K562 (cell line): Measurements from ENCODE around the gene RPL18A. TPM values are rescaled to one million over a fixed set of nuclear protein-coding genes. Genes with fewer than 3 reads are reported as not detected.

Experiments
- ATAC-seq: fragments of 200-7000 bp; cut with Tn5 transposase; 3 replicates; pipeline ENCODE4 v1.9.1; 2020; ENCODE audit warnings: moderate library complexity
- BruUV-seq: library from RNA; stranded (reverse); fragments of 400-500 nt; replicated peaks from 2 replicates; lab custom pipeline; 2021; lab: Mats Ljungman, UMichigan
- CTCF ChIA-PET: fragments of 300-600 bp; formaldehyde crosslinking; extraction: SDS; loops from one replicate; lab custom pipeline; 2021; ENCODE audit warnings: low intra/inter-chr PET ratio; lab: Yijun Ruan, JAX
- POLR2A ChIA-PET: fragments of 300-600, 350-650 bp; sonication (Branson Sonifier 250); formaldehyde crosslinking; extraction: SDS; loops from one replicate; lab custom pipeline; 2021; ENCODE audit warnings: antibody characterized with exemption, inconsistent platforms; lab: Yijun Ruan, JAX
- DNase-seq, 4 experiments: peaks; one replicate each; pipeline versions ENCODE4 v3.0.0 to v3.0.0-alpha.2; 2011 to 2018; ENCODE audit warnings: low spot score in 3 of 4, mixed read lengths in 3 of 4; ENCODE audit errors: extremely low read depth in 1 of 4
- FAIRE-seq: peaks from 2 replicates; lab custom pipeline; 2011; peaks lifted over from hg19 to GRCh38; lab: Jason Lieb, UNC
- H2AFZ ChIP-seq: 2 replicates; pipeline ENCODE4 v1.6.0; 2011; ENCODE audit warnings: low read depth, low read length, control low read depth, inconsistent platforms
- H3K27ac ChIP-seq: fragments of 200-600 bp; 3 replicates; pipeline ENCODE4 v1.8.0; 2011; ENCODE audit warnings: low read depth, mild to moderate bottlenecking, control low read depth, inconsistent platforms, low read length, moderate library complexity, mixed read lengths; ENCODE audit errors: extremely low read depth
- H3K27me3 ChIP-seq, 2 experiments: fragments of 300-600 bp in 1 of 2; 2 replicates in 1 of 2; 3 replicates in 1 of 2; pipeline versions ENCODE4 v1.6.0 to v1.8.0; 2011; ENCODE audit warnings: inconsistent platforms in 2 of 2, low read length in 2 of 2, mild to moderate bottlenecking in 1 of 2, mixed read lengths in 1 of 2, moderate library complexity in 1 of 2; ENCODE audit not compliant: control insufficient read depth in 2 of 2, insufficient read depth in 2 of 2
- H3K36me3 ChIP-seq: fragments of 300-600 bp; 3 replicates; pipeline ENCODE4 v1.8.0; 2011; ENCODE audit warnings: mild to moderate bottlenecking, low read length, inconsistent platforms; ENCODE audit not compliant: control insufficient read depth, insufficient read depth
- H3K4me1 ChIP-seq, 2 experiments: fragments of 200-600 bp in 1 of 2; replicated peaks in 1 of 2; 2 replicates in 1 of 2; 3 replicates in 1 of 2; pipeline versions ENCODE4 v1.5.1 to v1.8.0; 2011; ENCODE audit warnings: inconsistent platforms in 2 of 2, low read length in 2 of 2, mild to moderate bottlenecking in 1 of 2, mixed read lengths in 1 of 2, moderate library complexity in 1 of 2; ENCODE audit not compliant: control insufficient read depth in 2 of 2, insufficient read depth in 2 of 2
- H3K4me2 ChIP-seq: 2 replicates; pipeline ENCODE4 v1.6.1; 2011; ENCODE audit warnings: low read length, control low read depth, inconsistent platforms, mixed read lengths; ENCODE audit not compliant: insufficient read depth
- H3K4me3 ChIP-seq: fragments of 200-600 bp; sonication (generic), shearing (Covaris generic); 2 replicates; pipeline ENCODE4 v1.5.1; 2016; ENCODE audit warnings: control low read depth, inconsistent platforms
- H3K79me2 ChIP-seq: fragments of 200-600 bp; 3 replicates; pipeline ENCODE4 v1.8.0; 2011; ENCODE audit warnings: low read length, inconsistent platforms; ENCODE audit not compliant: control insufficient read depth, insufficient read depth
- H3K9ac ChIP-seq, 2 experiments: 2 replicates each; pipeline versions ENCODE4 v1.6.0 to v1.6.1; 2011; ENCODE audit warnings: low read depth in 2 of 2, low read length in 2 of 2, control low read depth in 1 of 2, inconsistent platforms in 1 of 2, mild to moderate bottlenecking in 1 of 2, mixed read lengths in 1 of 2; ENCODE audit not compliant: insufficient read depth in 1 of 2
- H3K9me1 ChIP-seq: one replicate; pipeline ENCODE4 v1.6.0; 2011; ENCODE audit warnings: inconsistent platforms, mild to moderate bottlenecking, low read length, moderate library complexity; ENCODE audit not compliant: control insufficient read depth, insufficient read depth
- H3K9me3 ChIP-seq: replicated peaks from 2 replicates; pipeline ENCODE4 v1.5.1; 2011; ENCODE audit warnings: low read depth, low read length, inconsistent platforms; ENCODE audit not compliant: control insufficient read depth, insufficient read depth
- H4K20me1 ChIP-seq: replicated peaks from 2 replicates; pipeline ENCODE4 v1.6.1; 2011; ENCODE audit warnings: low read length, inconsistent platforms, mixed read lengths; ENCODE audit not compliant: control insufficient read depth, insufficient read depth
- BCOR ChIP-seq: fragments of 450-650 bp; IDR thresholded peaks from 2 replicates; pipeline ENCODE4 v1.6.1; 2016
- CBX8 ChIP-seq: fragments of 200-600 bp; sonication (generic); IDR thresholded peaks from 2 replicates; pipeline ENCODE4 v1.6.1; 2012; ENCODE audit warnings: borderline replicate concordance, mixed run types, low read depth, mild to moderate bottlenecking, moderate library complexity, mixed read lengths, low read length, control low read depth, inconsistent platforms; ENCODE audit not compliant: poor library complexity, severe bottlenecking; ENCODE audit errors: extremely low read depth
- FOS ChIP-seq: IDR thresholded peaks from 3 replicates; pipeline ENCODE4 v1.6.1; 2011; ENCODE audit not compliant: insufficient read length; ENCODE audit errors: extremely low read depth
- KDM5B ChIP-seq: fragments of 200-600 bp; sonication (generic); IDR thresholded peaks from 2 replicates; pipeline ENCODE4 v1.6.1; 2012; ENCODE audit warnings: low read depth, mild to moderate bottlenecking, moderate library complexity, low read length, control low read depth, inconsistent platforms; ENCODE audit not compliant: insufficient replicate concordance
- KLF13 ChIP-seq: fragments of 450-650 bp; IDR thresholded peaks from 2 replicates; pipeline ENCODE4 v1.6.1; 2016; ENCODE audit warnings: missing genetic modification characterization, low read depth, mild to moderate bottlenecking, missing compliant biosample characterization, moderate library complexity, borderline replicate concordance
- KLF16 ChIP-seq: IDR thresholded peaks from 2 replicates; pipeline ENCODE4 v1.6.1; 2016; ENCODE audit warnings: antibody characterized with exemption
- MECOM ChIP-seq: fragments of 250-450 bp; sonication (Bioruptor Pico); IDR thresholded peaks from 2 replicates; pipeline ENCODE4 v1.8.0; 2022; ENCODE audit warnings: inconsistent platforms
- NCOA1 ChIP-seq: fragments of 450-650 bp; IDR thresholded peaks from 2 replicates; pipeline ENCODE4 v1.6.1; 2016; ENCODE audit warnings: low read depth
- NCOA6 ChIP-seq: fragments of 450-650 bp; IDR thresholded peaks from 2 replicates; pipeline ENCODE4 v1.6.1; 2017; ENCODE audit warnings: mild to moderate bottlenecking
- PHTF2 ChIP-seq: fragments of 250-450 bp; sonication (Bioruptor Pico); IDR thresholded peaks from 2 replicates; pipeline ENCODE4 v1.5.0; 2021; ENCODE audit warnings: mild to moderate bottlenecking
- SAP30 ChIP-seq: fragments of 200-600 bp; sonication (generic); IDR thresholded peaks from 2 replicates; pipeline ENCODE4 v1.6.1; 2012; ENCODE audit warnings: borderline replicate concordance, low read depth, mild to moderate bottlenecking, moderate library complexity, low read length, control low read depth, inconsistent platforms; ENCODE audit not compliant: insufficient read depth, poor library complexity, severe bottlenecking
- SMAD1 ChIP-seq: fragments of 150-350 bp; IDR thresholded peaks from 2 replicates; pipeline ENCODE4 v1.6.1; 2014; ENCODE audit warnings: low read length, low read depth; ENCODE audit not compliant: partially characterized antibody
- TFAM ChIP-seq: fragments of 250-450 bp; sonication (Bioruptor Pico); conservative IDR thresholded peaks from 2 replicates; pipeline ENCODE4 v1.5.0; 2021; ENCODE audit warnings: mild to moderate bottlenecking, moderate library complexity
- WHSC1 ChIP-seq: IDR thresholded peaks from one replicate; pipeline ENCODE4 v1.6.1; 2012; ENCODE audit warnings: low read length, control low read depth, inconsistent platforms
- ZNF695 ChIP-seq: fragments of 450-650 bp; formaldehyde crosslinking; IDR thresholded peaks from 2 replicates; pipeline ENCODE4 v1.4.0; 2020; ENCODE audit warnings: mild to moderate bottlenecking, moderate library complexity
- WGBS: fragments of 100-300 bp; shearing (Covaris generic); methylation state at CpG from one replicate; pipeline ENCODE4 v1.1.6; 2016; ENCODE audit warnings: low coverage, mixed read lengths; ENCODE audit not compliant: insufficient coverage; ENCODE audit errors: missing lambda C conversion rate; 5-methylcytosine and 5-hydroxymethylcytosine counted together
- in situ Hi-C: fragments of 300-500 bp; cut with MboI; formaldehyde crosslinking; loops from 4 replicates; pipeline ENCODE4 v1.15.0; 2018; ENCODE audit warnings: inconsistent platforms, mixed read lengths
- intact Hi-C: fragments of 100-400 bp; cut with micrococcal nuclease; formaldehyde crosslinking; loops from 2 replicates; pipeline ENCODE4 v1.14.2; 2022
- polyA plus RNA-seq, 8 experiments: library from polyadenylated mRNA; depleted of rRNA in 4 of 8; stranded (reverse) in 5 of 8; unstranded in 3 of 8; fragments of >200 nt; fragmentation: Nextera tagmentation in 2 of 8; fragmentation: Illumina TruSeq in 1 of 8; extraction: Ambion mirVana in 2 of 8; extraction: Trizol in 1 of 8; gene quantifications; 2 replicates each; pipeline versions ENCODE4 v1.2.1 to v1.2.3, GENCODE V29; 2011 to 2014; ENCODE audit warnings: inconsistent platforms in 1 of 8, missing spikeins in 1 of 8
- total RNA-seq, 7 experiments: library from RNA; depleted of rRNA in 6 of 7; stranded (reverse); fragments of >200 nt in 6 of 7; fragmentation: Illumina TruSeq in 2 of 7; extraction: Trizol in 2 of 7; gene quantifications; 2 replicates each; pipeline versions ENCODE4 v1.2.1 to v1.2.3, GENCODE V29; 2011 to 2021; ENCODE audit warnings: low replicate concordance in 1 of 7
- TF ChIP-seq, protein P1 (sequence below): fragments of 250-450 bp; sonication (Bioruptor Pico); IDR thresholded peaks from 2 replicates; pipeline ENCODE4 v1.4.0; 2020; ENCODE audit warnings: mild to moderate bottlenecking
- TF ChIP-seq, protein P2 (sequence below): fragments of 250-450 bp; sonication (Bioruptor Pico); IDR thresholded peaks from 2 replicates; pipeline ENCODE4 v1.8.0; 2022; ENCODE audit warnings: inconsistent platforms
- TF ChIP-seq, protein P3 (sequence below): fragments of 450-650 bp; IDR thresholded peaks from 2 replicates; pipeline ENCODE4 v1.6.1; 2014; ENCODE audit warnings: low read depth, mild to moderate bottlenecking, moderate library complexity, borderline replicate concordance

The RPL18A gene
- total and polyA plus RNA-seq, 9 of the 15 experiments (the other 6 are each of a cell fraction or from before 2014, with no cell fraction given) = 626 to 2,882 (median 1,895) TPM

DNA sequence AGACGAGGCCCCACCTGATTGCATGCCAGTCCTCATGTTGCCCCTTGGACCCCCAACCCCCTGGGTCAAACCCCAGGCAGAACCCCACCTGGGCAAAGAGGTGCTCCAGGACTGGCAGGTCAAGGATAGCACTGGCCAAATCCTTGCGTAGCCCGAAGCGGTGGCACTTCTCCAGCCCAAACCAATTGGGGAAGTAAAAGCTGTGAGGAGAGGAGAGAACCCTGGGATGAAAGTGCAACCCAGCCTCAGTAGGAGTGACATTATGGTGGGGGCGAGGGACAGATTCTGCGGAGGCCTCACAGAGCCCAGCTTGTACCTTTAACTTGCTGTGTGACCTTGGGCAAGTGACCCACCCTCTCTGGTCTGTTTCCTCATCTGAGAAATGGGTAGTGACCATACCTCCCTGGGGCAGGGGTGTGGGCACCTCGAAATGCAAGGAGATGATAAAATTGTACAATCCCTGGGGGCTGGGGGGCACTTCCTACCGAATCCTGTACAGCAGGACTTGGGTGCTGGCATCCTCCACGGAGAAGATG lies 16.4 kb upstream of the RPL18A start:
- Histone ChIP-seq H2AFZ (no peak overlapping the region), H3K27me3 (peaks cover 3 to 9% of the 10 kb centered on the region in 2 experiments; a peak in 1 of 5 replicates), H3K9me1 (peaks cover 4% of the 10 kb centered on the region), H3K36me3 (no peaks in the 10 kb centered on the region), H3K9me3 (no peaks in the 10 kb centered on the region), H4K20me1 (no peaks in the 10 kb centered on the region), H3K4me2 (no peak overlapping the region; the same call in 1 of the 2 replicates), H3K79me2 (peaks cover 10% of the 10 kb centered on the region; the same call in 2 of the 3 replicates), H3K27ac (no peak overlapping the region), H3K9ac (peak overlapping the region in 1 of 2 experiments; percentile 96; a peak in 2 of 4 replicates), H3K4me1 (peaks cover 0 to 46% of the 10 kb centered on the region in 2 experiments; a peak in 3 of 5 replicates), H3K4me3 (no peak overlapping the region; the same call in 1 of the 2 replicates)
- intact Hi-C loops (no loop called here), in situ Hi-C loops (no loop called here)
- ChIA-PET POLR2A (interaction anchor here (0.6 to 3.6 kb wide), 2 partner anchors 16 to 109 kb away, joined by 3 to 22 read pairs; partner anchors contain the start of gene RPL18A), CTCF (no interaction called here)
- DNase-seq (no peak), FAIRE-seq (no peak), ATAC-seq (no peak)
- no TSS peak for BruUV-seq
- 70% methylated on average over 9 of the region's 9 CpGs for WGBS
- TF ChIP-seq ZNF695 (CRISPR knock-in tag) (no peak), CBX8 (no peak), SMAD1 (no peak), KLF13 (no peak), BCOR (peak; percentile 95), MECOM (no peak), FOS (no peak), KLF16 (no peak), PHTF2 (CRISPR knock-in tag) (no peak), NCOA6 (no peak), KDM5B (peak; percentile 13), WHSC1 (no peak), NCOA1 (no peak), SAP30 (no peak), TFAM (CRISPR knock-in tag) (no peak)
- TF ChIP-seq, protein P1, sequence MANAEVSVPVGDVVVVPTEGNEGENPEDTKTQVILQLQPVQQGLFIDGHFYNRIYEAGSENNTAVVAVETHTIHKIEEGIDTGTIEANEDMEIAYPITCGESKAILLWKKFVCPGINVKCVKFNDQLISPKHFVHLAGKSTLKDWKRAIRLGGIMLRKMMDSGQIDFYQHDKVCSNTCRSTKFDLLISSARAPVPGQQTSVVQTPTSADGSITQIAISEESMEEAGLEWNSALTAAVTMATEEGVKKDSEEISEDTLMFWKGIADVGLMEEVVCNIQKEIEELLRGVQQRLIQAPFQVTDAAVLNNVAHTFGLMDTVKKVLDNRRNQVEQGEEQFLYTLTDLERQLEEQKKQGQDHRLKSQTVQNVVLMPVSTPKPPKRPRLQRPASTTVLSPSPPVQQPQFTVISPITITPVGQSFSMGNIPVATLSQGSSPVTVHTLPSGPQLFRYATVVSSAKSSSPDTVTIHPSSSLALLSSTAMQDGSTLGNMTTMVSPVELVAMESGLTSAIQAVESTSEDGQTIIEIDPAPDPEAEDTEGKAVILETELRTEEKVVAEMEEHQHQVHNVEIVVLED (CRISPR knock-in tag) = no peak
- TF ChIP-seq, protein P2, sequence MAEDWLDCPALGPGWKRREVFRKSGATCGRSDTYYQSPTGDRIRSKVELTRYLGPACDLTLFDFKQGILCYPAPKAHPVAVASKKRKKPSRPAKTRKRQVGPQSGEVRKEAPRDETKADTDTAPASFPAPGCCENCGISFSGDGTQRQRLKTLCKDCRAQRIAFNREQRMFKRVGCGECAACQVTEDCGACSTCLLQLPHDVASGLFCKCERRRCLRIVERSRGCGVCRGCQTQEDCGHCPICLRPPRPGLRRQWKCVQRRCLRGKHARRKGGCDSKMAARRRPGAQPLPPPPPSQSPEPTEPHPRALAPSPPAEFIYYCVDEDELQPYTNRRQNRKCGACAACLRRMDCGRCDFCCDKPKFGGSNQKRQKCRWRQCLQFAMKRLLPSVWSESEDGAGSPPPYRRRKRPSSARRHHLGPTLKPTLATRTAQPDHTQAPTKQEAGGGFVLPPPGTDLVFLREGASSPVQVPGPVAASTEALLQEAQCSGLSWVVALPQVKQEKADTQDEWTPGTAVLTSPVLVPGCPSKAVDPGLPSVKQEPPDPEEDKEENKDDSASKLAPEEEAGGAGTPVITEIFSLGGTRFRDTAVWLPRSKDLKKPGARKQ (CRISPR knock-in tag) = no peak
- TF ChIP-seq, protein P3, sequence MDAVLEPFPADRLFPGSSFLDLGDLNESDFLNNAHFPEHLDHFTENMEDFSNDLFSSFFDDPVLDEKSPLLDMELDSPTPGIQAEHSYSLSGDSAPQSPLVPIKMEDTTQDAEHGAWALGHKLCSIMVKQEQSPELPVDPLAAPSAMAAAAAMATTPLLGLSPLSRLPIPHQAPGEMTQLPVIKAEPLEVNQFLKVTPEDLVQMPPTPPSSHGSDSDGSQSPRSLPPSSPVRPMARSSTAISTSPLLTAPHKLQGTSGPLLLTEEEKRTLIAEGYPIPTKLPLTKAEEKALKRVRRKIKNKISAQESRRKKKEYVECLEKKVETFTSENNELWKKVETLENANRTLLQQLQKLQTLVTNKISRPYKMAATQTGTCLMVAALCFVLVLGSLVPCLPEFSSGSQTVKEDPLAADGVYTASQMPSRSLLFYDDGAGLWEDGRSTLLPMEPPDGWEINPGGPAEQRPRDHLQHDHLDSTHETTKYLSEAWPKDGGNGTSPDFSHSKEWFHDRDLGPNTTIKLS = no peak
